Sigmoid colon (tissue), 3 donors: ENCODE data around the gene MUC21.

Experiments
- CTCF ChIP-seq, 4 experiments: fragments of 450-650 bp in 3 of 4; fragments of 200-600 bp in 1 of 4; IDR thresholded peaks; one replicate each; pipeline ENCODE4 v1.5.1; 2016 to 2019; ENCODE audit warnings: antibody characterized with exemption in 4 of 4, mild to moderate bottlenecking in 3 of 4, moderate library complexity in 2 of 4
- POLR2A ChIP-seq, 2 donors: fragments of 450-650 bp; IDR thresholded peaks; one replicate each; pipeline ENCODE4 v1.6.1; 2016; ENCODE audit warnings: antibody characterized with exemption in 2 of 2, mild to moderate bottlenecking in 2 of 2, moderate library complexity in 2 of 2

GRCh38 chr6:31005249-31006020, 21.9 kb downstream of the MUC21 start:
- TF ChIP-seq CTCF (IDR thresholded peaks at IDR 0.05) (no peak), POLR2A (IDR thresholded peaks at IDR 0.05) (no peak)
